Hepatocyte (in vitro differentiated cells): ENCODE measurements around the gene MYO1A. TPM values are rescaled to one million over a fixed set of nuclear protein-coding genes. Genes with fewer than 3 reads are reported as not detected.

ENCODE experiments used
- DNase-seq: peaks from one replicate; pipeline ENCODE4 v3.0.0-alpha.2; 2016; ENCODE audit warnings: low spot score
- H2AFZ ChIP-seq: fragments of 200-600 bp; sonication (generic); 2 replicates; pipeline ENCODE4 v1.6.0; 2016; ENCODE audit warnings: antibody characterized with exemption, mild to moderate bottlenecking
- H3K27ac ChIP-seq: fragments of 200-600 bp; sonication (generic); 2 replicates; pipeline ENCODE4 v1.5.1; 2016; ENCODE audit warnings: mild to moderate bottlenecking
- H3K27me3 ChIP-seq: fragments of 200-600 bp; sonication (generic); 2 replicates; pipeline ENCODE4 v1.6.1; 2016
- H3K36me3 ChIP-seq: fragments of 200-600 bp; sonication (generic); replicated peaks from 2 replicates; pipeline ENCODE4 v1.5.1; 2016; ENCODE audit warnings: low read depth; ENCODE audit not compliant: insufficient read depth
- H3K4me1 ChIP-seq: fragments of 200-600 bp; sonication (generic); 2 replicates; pipeline ENCODE4 v1.5.1; 2016; ENCODE audit warnings: mild to moderate bottlenecking, moderate library complexity; ENCODE audit not compliant: insufficient read depth
- H3K4me2 ChIP-seq: fragments of 200-600 bp; sonication (generic); 2 replicates; pipeline ENCODE4 v1.6.0; 2016
- H3K4me3 ChIP-seq: fragments of 200-600 bp; sonication (generic); 2 replicates; pipeline ENCODE4 v1.5.1; 2016; ENCODE audit warnings: mild to moderate bottlenecking
- H3K79me2 ChIP-seq: fragments of 200-600 bp; sonication (generic); 2 replicates; pipeline ENCODE4 v1.6.0; 2017; ENCODE audit warnings: mild to moderate bottlenecking
- H3K9me2 ChIP-seq: fragments of 200-600 bp; sonication (generic); replicated peaks from 2 replicates; pipeline ENCODE4 v1.6.0; 2017; ENCODE audit warnings: mild to moderate bottlenecking; ENCODE audit not compliant: insufficient read depth
- H3K9me3 ChIP-seq: fragments of 200-600 bp; sonication (generic); 2 replicates; pipeline ENCODE4 v1.5.1; 2016; ENCODE audit warnings: low read depth, mild to moderate bottlenecking
- H4K20me1 ChIP-seq: fragments of 200-600 bp; sonication (generic); 2 replicates; pipeline ENCODE4 v1.6.0; 2016; ENCODE audit warnings: mild to moderate bottlenecking; ENCODE audit not compliant: insufficient read depth, poor library complexity, severe bottlenecking
- CTCF ChIP-seq: fragments of 200-600 bp; sonication (generic); IDR thresholded peaks from 2 replicates; pipeline ENCODE4 v1.5.1; 2016; ENCODE audit warnings: antibody characterized with exemption, mild to moderate bottlenecking; ENCODE audit not compliant: poor library complexity
- EZH2 ChIP-seq: fragments of 200-600 bp; sonication (generic); IDR thresholded peaks from 2 replicates; pipeline ENCODE4 v1.6.1; 2016; ENCODE audit warnings: antibody characterized with exemption, mild to moderate bottlenecking, borderline replicate concordance
- EZH2phosphoT487 ChIP-seq: fragments of 200-600 bp; sonication (generic); IDR thresholded peaks from one replicate; pipeline ENCODE4 v1.6.1; 2018; ENCODE audit warnings: antibody characterized with exemption, mild to moderate bottlenecking, low read depth, moderate library complexity; ENCODE audit not compliant: unreplicated experiment, severe bottlenecking
- WGBS: methylation state at CpG from one replicate; pipeline ENCODE4 v1.1.6; 2016; ENCODE audit warnings: low lambda C conversion rate; ENCODE audit errors: missing lambda C conversion rate; 5-methylcytosine and 5-hydroxymethylcytosine counted together
- polyA plus RNA-seq: library from polyadenylated mRNA; unstranded; fragments of >200 nt; fragmentation: Nextera tagmentation; extraction: Ambion mirVana; gene quantifications from 2 replicates; pipeline ENCODE4 v1.2.1, GENCODE V29; 2016
- total RNA-seq: library from RNA; depleted of rRNA; stranded (reverse); fragments of >200 nt; gene quantifications from 2 replicates; pipeline ENCODE4 v1.2.3, GENCODE V29; 2014

MYO1A gene
- total and polyA plus RNA-seq, 2 experiments from 2014 or later: 23.8 to 29.2 TPM

- Histone ChIP-seq H3K9me2 (no peaks in the 10 kb centered on the region), H3K9me3 (no peaks in the 10 kb centered on the region), H3K79me2 (peaks cover 60% of the 10 kb centered on the region), H3K27ac (no peak overlapping the region), H3K4me3 (no peak overlapping the region), H3K36me3 (peaks cover 4% of the 10 kb centered on the region), H3K4me1 (peaks cover 14% of the 10 kb centered on the region), H4K20me1 (peaks cover 30% of the 10 kb centered on the region), H2AFZ (no peak overlapping the region), H3K27me3 (no peaks in the 10 kb centered on the region), H3K4me2 (peak overlapping the region; percentile 54)
- 37% methylated on average over 13 of the region's 13 CpGs for WGBS
- DNase-seq: peak; percentile 87
- TF ChIP-seq CTCF: peak; percentile 77
- no peak for TF ChIP-seq EZH2phosphoT487
Observed at GRCh38 chr12:57001448-57001906, 48.5 kb downstream of the MYO1A start.

- Histone ChIP-seq H3K79me2 (peaks cover 54% of the 10 kb centered on the region), H3K4me3 (no peak overlapping the region), H3K27me3 (no peaks in the 10 kb centered on the region), H3K27ac (no peak overlapping the region), H2AFZ (no peak overlapping the region), H3K36me3 (peaks cover 4% of the 10 kb centered on the region), H3K4me1 (peaks cover 13% of the 10 kb centered on the region), H3K9me3 (no peaks in the 10 kb centered on the region), H3K9me2 (no peaks in the 10 kb centered on the region), H4K20me1 (peaks cover 30% of the 10 kb centered on the region), H3K4me2 (no peak overlapping the region)
- DNase-seq: no peak
- TF ChIP-seq CTCF (no peak), EZH2 (no peak), EZH2phosphoT487 (no peak)
- 57% methylated on average over 1 of the region's 1 CpG for WGBS
Observed at GRCh38 chr12:57000393-57000792, 49.5 kb downstream of the MYO1A start.

GRCh38 chr12:56999456-56999855, 50.5 kb downstream of the MYO1A start:
- Histone ChIP-seq H4K20me1 (peaks cover 30% of the 10 kb centered on the region), H2AFZ (no peak overlapping the region), H3K79me2 (peaks cover 44% of the 10 kb centered on the region), H3K27ac (no peak overlapping the region), H3K9me3 (no peaks in the 10 kb centered on the region), H3K4me3 (no peak overlapping the region), H3K9me2 (no peaks in the 10 kb centered on the region), H3K27me3 (no peaks in the 10 kb centered on the region), H3K4me2 (no peak overlapping the region), H3K4me1 (peaks cover 4% of the 10 kb centered on the region), H3K36me3 (peaks cover 4% of the 10 kb centered on the region)
- no peak for TF ChIP-seq EZH2
- TF ChIP-seq CTCF: no peak
- TF ChIP-seq EZH2phosphoT487: no peak
- WGBS: 97% methylated on average over 4 of the region's 4 CpGs
- no peak for DNase-seq

GRCh38 chr12:56998981-56999380, 50.9 kb downstream of the MYO1A start:
- H3K79me2 ChIP-seq: peaks cover 40% of the 10 kb centered on the region
- TF ChIP-seq EZH2 (no peak), EZH2phosphoT487 (no peak), CTCF (no peak)
- H2AFZ ChIP-seq: no peak overlapping the region
- H3K27me3 ChIP-seq: no peaks in the 10 kb centered on the region
- H3K9me2 ChIP-seq: no peaks in the 10 kb centered on the region
- no peak overlapping the region for H3K4me2 ChIP-seq
- DNase-seq: no peak
- peaks cover 4% of the 10 kb centered on the region for H3K36me3 ChIP-seq
- H4K20me1 ChIP-seq: peaks cover 30% of the 10 kb centered on the region
- no peak overlapping the region for H3K27ac ChIP-seq
- peaks cover 4% of the 10 kb centered on the region for H3K4me1 ChIP-seq
- H3K4me3 ChIP-seq: no peak overlapping the region
- H3K9me3 ChIP-seq: no peaks in the 10 kb centered on the region
- 92% methylated on average over 4 of the region's 4 CpGs for WGBS
